ENCODE measurements around the gene SEC14L1.

Gene SEC14L1

GRCh38 chr17:77193653-77194052 is 52.9 kb downstream of the SEC14L1 start:
- no peak for DNase-seq (ENCODE audit: low read depth)

GRCh38 chr17:77194179-77194578 is 53.4 kb downstream of the SEC14L1 start:
- DNase-seq (ENCODE audit: low read depth), result no peak

GRCh38 chr17:77196251-77196650 is 55.5 kb downstream of the SEC14L1 start:
- no peak for DNase-seq (ENCODE audit: low read depth)

- DNase-seq (ENCODE audit: low read depth), result no peak
These were observed 56.3 kb downstream of the SEC14L1 start for GRCh38 chr17:77197115-77197514.

GRCh38 chr17:77200711-77201110 is 59.9 kb downstream of the SEC14L1 start:
- DNase-seq (ENCODE audit: low read depth), result no peak

GRCh38 chr17:77203436-77203835 is 62.7 kb downstream of the SEC14L1 start:
- DNase-seq (ENCODE audit: low read depth), result no peak

GRCh38 chr17:77203846-77204245 is 63.1 kb downstream of the SEC14L1 start:
- no peak for DNase-seq (ENCODE audit: low read depth)

- DNase-seq (ENCODE audit: low read depth), result no peak
These were observed 63.8 kb downstream of the SEC14L1 start for GRCh38 chr17:77204536-77204935.

- no peak for DNase-seq (ENCODE audit: low read depth)
These were observed 64.8 kb downstream of the SEC14L1 start for GRCh38 chr17:77205396-77206125.

GRCh38 chr17:77206158-77206956 is 65.6 kb downstream of the SEC14L1 start:
- no peak for DNase-seq (ENCODE audit: low read depth)

- no peak for DNase-seq (ENCODE audit: low read depth)
These were observed 67.0 kb downstream of the SEC14L1 start for GRCh38 chr17:77207689-77208216.

- DNase-seq (ENCODE audit: low read depth), result no peak
These were observed 67.5 kb downstream of the SEC14L1 start for GRCh38 chr17:77208217-77208808.

GRCh38 chr17:77208856-77209255 is 68.1 kb downstream of the SEC14L1 start:
- no peak for DNase-seq (ENCODE audit: low read depth)

- no peak for DNase-seq (ENCODE audit: low read depth)
These were observed 68.6 kb downstream of the SEC14L1 start for GRCh38 chr17:77209330-77209748.

GRCh38 chr17:77210331-77210730 is 69.6 kb downstream of the SEC14L1 start:
- DNase-seq (ENCODE audit: low read depth), result no peak

- no peak for DNase-seq (ENCODE audit: low read depth)
These were observed 70.3 kb downstream of the SEC14L1 start for GRCh38 chr17:77210946-77211541.

- DNase-seq (ENCODE audit: low read depth), result no peak
These were observed 70.9 kb downstream of the SEC14L1 start for GRCh38 chr17:77211681-77212080.

GRCh38 chr17:77212081-77212832 is 71.5 kb downstream of the SEC14L1 start:
- no peak for DNase-seq (ENCODE audit: low read depth)

- no peak for DNase-seq (ENCODE audit: low read depth)
These were observed 72.3 kb downstream of the SEC14L1 start for GRCh38 chr17:77212833-77213777.

- DNase-seq (ENCODE audit: low read depth), result no peak
These were observed 73.0 kb downstream of the SEC14L1 start for GRCh38 chr17:77213778-77214132.

- DNase-seq (ENCODE audit: low read depth), result no peak
These were observed 73.6 kb downstream of the SEC14L1 start for GRCh38 chr17:77214328-77214727.

Measured in stimulated activated CD8-positive, alpha-beta memory T cell treated with anti-CD3 and anti-CD28 coated beads, Interleukin-15, amount 100 ng/mL, for 24 hours (primary cell).